Activated CD8-positive, alpha-beta memory T cell treated with anti-CD3 and anti-CD28 coated beads for 48 hours (primary cell): ENCODE data around the gene KLHL3.

Source experiments
- DNase-seq, 3 experiments: peaks; one replicate each; pipeline ENCODE4 v3.0.0-alpha.2; 2020; ENCODE audit warnings: low read depth in 2 of 3, low spot score in 2 of 3

Gene KLHL3

GRCh38 chr5:137636099-137636498 is 99.8 kb downstream of the KLHL3 start:
- no peak for DNase-seq

GRCh38 chr5:137635521-137635921 is 100.4 kb downstream of the KLHL3 start:
- no peak for DNase-seq

- DNase-seq: no peak
Observed at GRCh38 chr5:137633896-137634295, 102.0 kb downstream of the KLHL3 start.

GRCh38 chr5:137632716-137633115 is 103.2 kb downstream of the KLHL3 start:
- DNase-seq: no peak

GRCh38 chr5:137631453-137631852 is 104.4 kb downstream of the KLHL3 start:
- DNase-seq: no peak

- DNase-seq: no peak
Observed at GRCh38 chr5:137630972-137631370, 104.9 kb downstream of the KLHL3 start.

- no peak for DNase-seq
Observed at GRCh38 chr5:137630216-137630971, 105.5 kb downstream of the KLHL3 start.

- no peak for DNase-seq
Observed at GRCh38 chr5:137629646-137630045, 106.2 kb downstream of the KLHL3 start.

- DNase-seq: no peak
Observed at GRCh38 chr5:137627706-137628105, 108.2 kb downstream of the KLHL3 start.

GRCh38 chr5:137627293-137627692 is 108.6 kb downstream of the KLHL3 start:
- no peak for DNase-seq

GRCh38 chr5:137624786-137625349 is 111.0 kb downstream of the KLHL3 start:
- no peak for DNase-seq

- no peak for DNase-seq
Observed at GRCh38 chr5:137622850-137623249, 113.0 kb downstream of the KLHL3 start.

- DNase-seq: no peak
Observed at GRCh38 chr5:137621861-137622823, 113.7 kb downstream of the KLHL3 start.

GRCh38 chr5:137621306-137621705 is 114.6 kb downstream of the KLHL3 start:
- no peak for DNase-seq

GRCh38 chr5:137619191-137619870 is 116.6 kb downstream of the KLHL3 start:
- DNase-seq: no peak

- DNase-seq: no peak
Observed at GRCh38 chr5:137618476-137618875, 117.4 kb downstream of the KLHL3 start.

GRCh38 chr5:137617528-137618205 is 118.2 kb downstream of the KLHL3 start:
- DNase-seq: no peak

- DNase-seq: no peak
Observed at GRCh38 chr5:137616046-137616445, 119.8 kb downstream of the KLHL3 start.

- DNase-seq: no peak
Observed at GRCh38 chr5:137615171-137615775, 120.6 kb downstream of the KLHL3 start.

GRCh38 chr5:137613554-137614265 is 122.2 kb downstream of the KLHL3 start:
- DNase-seq: no peak
